ENCODE results near the gene GPN2. TPM values are rescaled to one million over a fixed set of nuclear protein-coding genes. Genes with fewer than 3 reads are reported as not detected.
A peak's percentile ranks its signal among the peaks of the same experiment; 100 is the strongest.

The GPN2 gene
- total and polyA plus RNA-seq, 2 of the 4 experiments (the other 2 are of a cell fraction) = 15.4 to 22.2 TPM

DNA sequence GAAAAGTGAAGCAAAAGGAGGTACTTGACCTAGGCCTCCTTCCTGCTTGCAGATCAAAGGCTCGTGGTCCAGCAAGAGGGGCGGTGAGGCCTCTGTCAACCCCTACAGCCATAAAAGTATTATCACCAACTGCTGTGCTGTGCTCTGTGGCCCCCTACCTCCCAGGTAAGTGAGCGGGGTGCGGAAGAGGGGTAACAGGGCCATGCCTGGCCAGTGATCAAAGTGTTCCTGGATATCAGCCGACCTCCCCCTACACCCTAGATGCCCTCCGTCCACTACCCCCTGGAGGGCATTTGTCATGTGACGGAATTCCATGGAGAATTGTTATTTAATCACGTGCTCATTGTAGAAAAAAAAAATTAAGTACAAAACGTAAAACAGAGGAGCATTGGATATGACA is 37.4 kb downstream of the GPN2 start:
- dilution Hi-C loops (cut with HindIII; ENCODE audit: low sequenced_read_pairs, unreplicated experiment) = no loop called here
- BruUV-seq (replicated peaks) = no TSS peak

More for the DNA sequence above, 37.4 kb downstream of the GPN2 start:
- Histone ChIP-seq H3K9ac (ENCODE audit: low read depth, low read length) (no peak overlapping the region), H4K5ac (ENCODE audit: low read depth, low read length) (no peak overlapping the region), H4K20me1 (ENCODE audit: insufficient read depth, low read length) (peaks cover 8% of the 10 kb centered on the region; the same call in 1 of the 2 replicates), H2AFZ (replicated peaks; ENCODE audit: low read length, poor library complexity) (no peak overlapping the region), H2BK15ac (ENCODE audit: low read depth, low read length) (no peak overlapping the region), H3K9me3 (ENCODE audit: control insufficient read depth, insufficient read depth, low read length) (no peaks in the 10 kb centered on the region), H2AK5ac (ENCODE audit: low read depth, low read length) (no peak overlapping the region), H2BK5ac (ENCODE audit: low read depth, low read length, poor library complexity, severe bottlenecking) (no peak overlapping the region), H3K27ac (ENCODE audit: insufficient read depth, low read length) (no peak overlapping the region), H3K4me2 (ENCODE audit: low read depth, low read length) (no peak overlapping the region), H3K18ac (ENCODE audit: low read depth, low read length) (no peak overlapping the region), H3K23ac (ENCODE audit: low read depth, low read length) (no peak overlapping the region), H3K56ac (ENCODE audit: extremely low read depth, insufficient read depth, low read length) (no peak overlapping the region), H4K8ac (ENCODE audit: low read depth in 2 of 2, low read length in 2 of 2) (no peak overlapping the region), H2AK9ac (replicated peaks; ENCODE audit: low read depth, low read length, poor library complexity) (no peak overlapping the region), H3K79me1 (ENCODE audit: low read depth in 1 of 2, low read length in 2 of 2) (peaks cover 0 to 11% of the 10 kb centered on the region in 2 experiments; a peak in 1 of 4 replicates), H3K27me3 (ENCODE audit: control insufficient read depth, insufficient read depth, low read length) (no peaks in the 10 kb centered on the region), H3K4ac (ENCODE audit: low read depth, low read length) (no peak overlapping the region), H4K91ac (ENCODE audit: insufficient read depth, low read depth, low read length) (no peak overlapping the region), H2BK20ac (ENCODE audit: low read depth, low read length) (no peak overlapping the region), H3K36me3 (ENCODE audit: control insufficient read depth, insufficient read depth, low read length) (peaks cover 58% of the 10 kb centered on the region), H2BK120ac (ENCODE audit: low read depth, low read length) (no peak overlapping the region), H3K4me1 (ENCODE audit: control insufficient read depth, insufficient read depth, low read length) (peaks cover 10% of the 10 kb centered on the region), H3K4me3 (ENCODE audit: insufficient read depth, low read depth, low read length) (no peak overlapping the region), H3K9me1 (ENCODE audit: insufficient read depth, low read length) (peaks cover 5% of the 10 kb centered on the region; the same call in 1 of the 2 replicates), H3K14ac (replicated peaks; ENCODE audit: low read depth, low read length) (no peak overlapping the region)
- DNase-seq (no peak), ATAC-seq (ENCODE audit: low read depth) (no peak)
- in situ Hi-C loops (cut with MboI; ENCODE audit: low sequenced_read_pairs) (no loop called here), intact Hi-C loops (cut with micrococcal nuclease) (loop anchor here (1.0 kb wide), 1 partner anchor 26 kb away; no protein-coding TSS in a partner anchor)
- ChIA-PET CTCF (no interaction called here), POLR2A (ENCODE audit: unreplicated experiment) (interaction anchor here (0.5 kb wide), 1 partner anchor 63 kb away, joined by 5 read pairs; no protein-coding TSS in a partner anchor)
- TF ChIP-seq, protein P1, sequence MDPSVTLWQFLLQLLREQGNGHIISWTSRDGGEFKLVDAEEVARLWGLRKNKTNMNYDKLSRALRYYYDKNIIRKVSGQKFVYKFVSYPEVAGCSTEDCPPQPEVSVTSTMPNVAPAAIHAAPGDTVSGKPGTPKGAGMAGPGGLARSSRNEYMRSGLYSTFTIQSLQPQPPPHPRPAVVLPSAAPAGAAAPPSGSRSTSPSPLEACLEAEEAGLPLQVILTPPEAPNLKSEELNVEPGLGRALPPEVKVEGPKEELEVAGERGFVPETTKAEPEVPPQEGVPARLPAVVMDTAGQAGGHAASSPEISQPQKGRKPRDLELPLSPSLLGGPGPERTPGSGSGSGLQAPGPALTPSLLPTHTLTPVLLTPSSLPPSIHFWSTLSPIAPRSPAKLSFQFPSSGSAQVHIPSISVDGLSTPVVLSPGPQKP (IDR thresholded peaks at IDR 0.05; ENCODE audit: borderline replicate concordance, low read depth, low read length) = no peak
- TF ChIP-seq CHD1 (IDR thresholded peaks at IDR 0.05; ENCODE audit: low read depth, low read length) = no peak
- 0 out of 2 replicates have a peak, but pooled peaks have one; percentile 18 for TF ChIP-seq USF2 (IDR thresholded peaks at IDR 0.05; ENCODE audit: low read depth, low read length)
- no CpG with 5 or more reads among the region's 9 CpGs for WGBS, 2 experiments (ENCODE audit: extremely low coverage in 2 of 2, insufficient read length in 1 of 2)

Measured in IMR-90 (cell line).